HFF-Myc (cell line): ENCODE measurements around the gene OPN4.

Source experiments
- DNase-seq: peaks from one replicate; pipeline ENCODE4 v3.0.0-alpha.2; 2011; ENCODE audit warnings: low read depth; ENCODE audit errors: extremely low read depth
- H3K4me3 ChIP-seq: replicated peaks from 2 replicates; pipeline ENCODE4 v1.5.1; 2011; ENCODE audit warnings: low read depth, mild to moderate bottlenecking, control low read depth, low read length
- CTCF ChIP-seq: IDR thresholded peaks from 2 replicates; pipeline ENCODE4 v1.5.1; 2012; ENCODE audit warnings: mild to moderate bottlenecking, low read depth, low read length, control low read depth; ENCODE audit errors: missing control alignments

OPN4 gene

GRCh38 chr10:86657011-86657395 lies 2.7 kb downstream of the OPN4 start:
- H3K4me3 ChIP-seq: no peak overlapping the region
- TF ChIP-seq CTCF: no peak
- no peak for DNase-seq

GRCh38 chr10:86657396-86658011 lies 3.2 kb downstream of the OPN4 start:
- H3K4me3 ChIP-seq: no peak overlapping the region
- TF ChIP-seq CTCF: no peak
- no peak for DNase-seq

GRCh38 chr10:86658261-86658741 lies 4.0 kb downstream of the OPN4 start:
- no peak overlapping the region for H3K4me3 ChIP-seq
- no peak for TF ChIP-seq CTCF
- no peak for DNase-seq

- no peak for DNase-seq
- no peak for TF ChIP-seq CTCF
- no peak overlapping the region for H3K4me3 ChIP-seq
These were observed 4.4 kb downstream of the OPN4 start for GRCh38 chr10:86658751-86659150.

GRCh38 chr10:86659161-86659691 lies 4.9 kb downstream of the OPN4 start:
- DNase-seq: no peak
- TF ChIP-seq CTCF: no peak

GRCh38 chr10:86659721-86660453 lies 5.5 kb downstream of the OPN4 start:
- DNase-seq: no peak
- no peak for TF ChIP-seq CTCF
- H3K4me3 ChIP-seq: no peak overlapping the region

More at GRCh38 chr10:86659161-86659691, 4.9 kb downstream of the OPN4 start:
- no peak overlapping the region for H3K4me3 ChIP-seq
